Vagina (tissue), 2 donors: ENCODE results near the gene GPR137B.

Source experiments
- CTCF ChIP-seq, 3 experiments: fragments of 450-650 bp in 2 of 3; fragments of 200-600 bp in 1 of 3; sonication (generic) in 1 of 3; IDR thresholded peaks; one replicate each; pipeline ENCODE4 v1.5.1; 2017 to 2019; ENCODE audit warnings: antibody characterized with exemption in 3 of 3, mild to moderate bottlenecking in 2 of 3, moderate library complexity in 2 of 3
- POLR2A ChIP-seq, 2 donors: fragments of 450-650 bp; IDR thresholded peaks; one replicate each; pipeline ENCODE4 v1.6.1; 2017; ENCODE audit warnings: antibody characterized with exemption in 2 of 2, mild to moderate bottlenecking in 2 of 2, moderate library complexity in 2 of 2

GRCh38 chr1:236213534-236213933 lies 71.2 kb downstream of the GPR137B start:
- TF ChIP-seq CTCF (IDR thresholded peaks at IDR 0.05) (no peak), POLR2A (IDR thresholded peaks at IDR 0.05) (no peak)
